ENCODE results near the gene TTN.

Gene TTN

DNA sequence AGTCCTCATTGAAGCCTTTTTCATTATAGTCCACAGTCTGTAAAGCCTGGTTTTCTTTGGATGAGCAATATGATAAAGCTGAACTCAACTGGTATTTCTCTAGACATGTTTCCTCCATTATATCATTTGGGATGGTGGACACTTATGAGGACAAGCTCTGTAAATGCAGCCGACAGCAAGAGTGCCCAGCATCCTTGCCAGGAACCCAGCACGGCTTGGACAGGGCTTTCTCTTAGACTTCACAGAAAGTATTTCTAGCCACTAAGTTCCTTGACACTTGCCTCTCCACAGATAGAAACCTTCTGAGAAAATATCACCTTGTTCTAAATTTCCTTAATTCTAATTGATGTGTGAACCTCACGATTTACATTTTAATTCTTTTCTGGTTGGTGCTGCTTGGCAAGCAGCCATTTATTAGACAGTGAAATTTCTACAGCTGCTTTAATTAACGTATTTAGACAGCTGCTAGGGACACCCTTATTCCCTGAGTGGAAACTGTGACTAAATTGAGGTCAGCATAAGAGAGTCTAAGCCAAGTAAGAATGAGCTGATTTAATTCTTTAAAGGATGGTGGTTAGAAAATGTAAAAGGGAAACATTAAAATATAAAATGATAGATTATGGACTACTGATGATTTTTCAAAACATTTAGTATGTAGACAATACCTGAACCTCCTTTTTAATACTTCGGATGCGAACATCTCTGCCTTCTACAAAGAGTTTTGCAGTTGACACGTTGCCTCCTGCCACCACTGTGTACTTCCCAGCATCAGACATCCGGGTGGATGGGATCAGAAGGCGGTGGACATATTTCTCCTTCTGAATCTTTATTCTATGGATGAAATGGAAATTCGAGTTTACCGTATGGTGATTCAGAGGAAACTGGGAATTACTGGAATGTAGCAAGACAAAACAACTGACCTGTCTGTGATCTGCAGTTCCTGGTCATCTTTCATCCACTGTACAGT is 39.8 kb downstream of the TTN start:
- TF ChIP-seq, protein P1, sequence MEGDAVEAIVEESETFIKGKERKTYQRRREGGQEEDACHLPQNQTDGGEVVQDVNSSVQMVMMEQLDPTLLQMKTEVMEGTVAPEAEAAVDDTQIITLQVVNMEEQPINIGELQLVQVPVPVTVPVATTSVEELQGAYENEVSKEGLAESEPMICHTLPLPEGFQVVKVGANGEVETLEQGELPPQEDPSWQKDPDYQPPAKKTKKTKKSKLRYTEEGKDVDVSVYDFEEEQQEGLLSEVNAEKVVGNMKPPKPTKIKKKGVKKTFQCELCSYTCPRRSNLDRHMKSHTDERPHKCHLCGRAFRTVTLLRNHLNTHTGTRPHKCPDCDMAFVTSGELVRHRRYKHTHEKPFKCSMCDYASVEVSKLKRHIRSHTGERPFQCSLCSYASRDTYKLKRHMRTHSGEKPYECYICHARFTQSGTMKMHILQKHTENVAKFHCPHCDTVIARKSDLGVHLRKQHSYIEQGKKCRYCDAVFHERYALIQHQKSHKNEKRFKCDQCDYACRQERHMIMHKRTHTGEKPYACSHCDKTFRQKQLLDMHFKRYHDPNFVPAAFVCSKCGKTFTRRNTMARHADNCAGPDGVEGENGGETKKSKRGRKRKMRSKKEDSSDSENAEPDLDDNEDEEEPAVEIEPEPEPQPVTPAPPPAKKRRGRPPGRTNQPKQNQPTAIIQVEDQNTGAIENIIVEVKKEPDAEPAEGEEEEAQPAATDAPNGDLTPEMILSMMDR (conservative IDR thresholded peaks at IDR 0.05; ENCODE audit: low read depth, low read length), result no peak
- Histone ChIP-seq H3K27ac (no peak overlapping the region), H3K9ac (no peak overlapping the region), H4K20me1 (ENCODE audit: insufficient read depth) (no peaks in the 10 kb centered on the region), H3K4me2 (no peak overlapping the region), H3K79me2 (ENCODE audit: insufficient read depth, low read depth) (no peaks in the 10 kb centered on the region), H2AFZ (ENCODE audit: low read depth) (no peak overlapping the region), H3K4me3 (IDR thresholded peaks at IDR 0.05; ENCODE audit: insufficient read depth, low read depth, low read length) (no peak overlapping the region), H3K36me3 (ENCODE audit: insufficient read depth) (no peaks in the 10 kb centered on the region), H3K27me3 (ENCODE audit: insufficient read depth, low read depth) (no peaks in the 10 kb centered on the region), H3K4me1 (ENCODE audit: low read depth, poor library complexity, severe bottlenecking) (no peaks in the 10 kb centered on the region)

DNA sequence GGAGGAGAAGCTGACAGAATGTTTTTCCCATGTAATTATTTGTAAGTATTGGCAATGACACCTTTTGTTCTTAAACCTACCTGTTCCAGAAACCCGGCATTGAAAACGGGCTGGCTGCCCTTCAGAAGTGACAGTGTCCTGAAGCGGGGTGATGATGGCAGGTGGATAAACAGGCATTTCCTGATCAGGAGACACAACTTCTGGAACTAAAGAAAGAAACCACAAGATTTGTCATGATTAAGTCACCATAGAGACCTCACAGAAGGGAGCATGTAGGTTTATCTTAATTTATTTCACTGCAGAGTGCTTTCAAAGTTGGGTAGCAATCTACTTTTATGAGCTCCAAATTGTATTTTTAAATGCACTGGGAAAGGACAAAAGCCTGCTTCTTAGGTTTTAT is 43.1 kb downstream of the TTN start:
- TF ChIP-seq, protein P1 (conservative IDR thresholded peaks at IDR 0.05; ENCODE audit: low read depth, low read length), result no peak
- Histone ChIP-seq H3K9ac (no peak overlapping the region), H3K27ac (no peak overlapping the region), H3K4me3 (IDR thresholded peaks at IDR 0.05; ENCODE audit: insufficient read depth, low read depth, low read length) (no peak overlapping the region), H2AFZ (ENCODE audit: low read depth) (no peak overlapping the region), H3K27me3 (ENCODE audit: insufficient read depth, low read depth) (no peaks in the 10 kb centered on the region), H4K20me1 (ENCODE audit: insufficient read depth) (no peaks in the 10 kb centered on the region), H3K36me3 (ENCODE audit: insufficient read depth) (no peaks in the 10 kb centered on the region), H3K4me2 (no peak overlapping the region), H3K79me2 (ENCODE audit: insufficient read depth, low read depth) (no peaks in the 10 kb centered on the region), H3K4me1 (ENCODE audit: low read depth, poor library complexity, severe bottlenecking) (peaks cover 5% of the 10 kb centered on the region)

DNA sequence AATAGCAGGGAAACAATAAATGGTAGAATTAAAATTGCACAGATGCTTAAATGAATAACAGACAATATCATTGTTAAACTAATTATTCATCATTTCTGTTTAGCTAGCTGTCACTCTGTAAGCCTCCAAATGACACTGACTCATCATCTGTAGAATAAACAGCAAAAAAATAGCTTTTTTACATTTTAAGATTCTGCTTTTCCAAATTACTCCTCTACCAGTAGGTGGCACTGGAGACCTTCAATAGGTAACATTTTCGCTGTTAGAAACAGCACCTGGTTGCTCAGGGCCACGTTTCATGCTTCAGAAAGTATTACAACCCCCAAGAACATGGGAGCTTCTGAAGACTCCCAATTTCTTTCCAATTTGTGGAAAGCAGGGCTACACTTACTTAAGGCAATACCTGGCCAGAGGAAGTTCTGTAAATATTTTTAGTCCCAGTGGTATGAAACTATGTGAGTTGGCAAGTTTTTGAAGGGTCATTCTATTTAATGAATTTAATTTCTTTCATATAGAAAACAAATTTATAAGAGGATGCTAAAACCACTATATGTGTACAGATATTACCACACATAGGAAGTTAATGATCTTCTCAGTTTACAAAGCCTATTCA is 45.4 kb downstream of the TTN start:
- Histone ChIP-seq H3K27ac (no peak overlapping the region), H3K9ac (no peak overlapping the region), H4K20me1 (ENCODE audit: insufficient read depth) (no peaks in the 10 kb centered on the region), H3K4me3 (IDR thresholded peaks at IDR 0.05; ENCODE audit: insufficient read depth, low read depth, low read length) (no peak overlapping the region), H3K27me3 (ENCODE audit: insufficient read depth, low read depth) (no peaks in the 10 kb centered on the region), H3K79me2 (ENCODE audit: insufficient read depth, low read depth) (no peaks in the 10 kb centered on the region), H3K4me1 (ENCODE audit: low read depth, poor library complexity, severe bottlenecking) (peaks cover 5% of the 10 kb centered on the region), H2AFZ (ENCODE audit: low read depth) (0 out of 2 replicates have a peak overlapping the region, but pooled peaks have one; percentile 11), H3K36me3 (ENCODE audit: insufficient read depth) (no peaks in the 10 kb centered on the region), H3K4me2 (no peak overlapping the region)
- TF ChIP-seq, protein P1 (conservative IDR thresholded peaks at IDR 0.05; ENCODE audit: low read depth, low read length), result peak; percentile 94

DNA sequence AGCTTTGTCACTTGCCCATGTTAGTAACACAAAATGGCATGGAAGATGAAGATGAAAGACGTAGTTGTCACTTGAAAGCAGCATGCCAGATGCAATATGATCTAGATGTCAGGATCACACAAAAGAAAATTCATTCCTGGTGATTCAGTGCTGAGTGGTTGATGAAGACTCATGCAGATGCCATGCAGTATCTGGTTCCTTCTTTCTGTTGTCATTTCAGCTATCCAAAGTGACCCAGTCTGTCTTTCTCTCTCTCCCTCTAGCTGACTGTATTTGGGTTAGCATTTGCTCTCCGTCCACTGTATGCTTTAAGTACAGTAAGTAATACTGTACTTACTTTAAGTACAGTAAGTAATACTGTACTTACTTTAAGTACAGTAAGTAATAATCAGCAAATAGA is 50.4 kb downstream of the TTN start:
- H3K27me3 ChIP-seq (ENCODE audit: insufficient read depth, low read depth), result no peaks in the 10 kb centered on the region
- no peak overlapping the region for H3K27ac ChIP-seq
- H3K4me1 ChIP-seq (ENCODE audit: low read depth, poor library complexity, severe bottlenecking), result peaks cover under 1% of the 10 kb centered on the region
- H3K9ac ChIP-seq, result no peak overlapping the region
- H3K4me3 ChIP-seq (IDR thresholded peaks at IDR 0.05; ENCODE audit: insufficient read depth, low read depth, low read length), result no peak overlapping the region
- TF ChIP-seq, protein P1 (conservative IDR thresholded peaks at IDR 0.05; ENCODE audit: low read depth, low read length), result no peak
- no peaks in the 10 kb centered on the region for H3K79me2 ChIP-seq (ENCODE audit: insufficient read depth, low read depth)
- H3K4me2 ChIP-seq, result no peak overlapping the region
- H2AFZ ChIP-seq (ENCODE audit: low read depth), result no peak overlapping the region
- H4K20me1 ChIP-seq (ENCODE audit: insufficient read depth), result no peaks in the 10 kb centered on the region
- no peaks in the 10 kb centered on the region for H3K36me3 ChIP-seq (ENCODE audit: insufficient read depth)

Data from KMS-11 (cell line).